ENCODE measurements around the gene ZNF132.

DNA sequence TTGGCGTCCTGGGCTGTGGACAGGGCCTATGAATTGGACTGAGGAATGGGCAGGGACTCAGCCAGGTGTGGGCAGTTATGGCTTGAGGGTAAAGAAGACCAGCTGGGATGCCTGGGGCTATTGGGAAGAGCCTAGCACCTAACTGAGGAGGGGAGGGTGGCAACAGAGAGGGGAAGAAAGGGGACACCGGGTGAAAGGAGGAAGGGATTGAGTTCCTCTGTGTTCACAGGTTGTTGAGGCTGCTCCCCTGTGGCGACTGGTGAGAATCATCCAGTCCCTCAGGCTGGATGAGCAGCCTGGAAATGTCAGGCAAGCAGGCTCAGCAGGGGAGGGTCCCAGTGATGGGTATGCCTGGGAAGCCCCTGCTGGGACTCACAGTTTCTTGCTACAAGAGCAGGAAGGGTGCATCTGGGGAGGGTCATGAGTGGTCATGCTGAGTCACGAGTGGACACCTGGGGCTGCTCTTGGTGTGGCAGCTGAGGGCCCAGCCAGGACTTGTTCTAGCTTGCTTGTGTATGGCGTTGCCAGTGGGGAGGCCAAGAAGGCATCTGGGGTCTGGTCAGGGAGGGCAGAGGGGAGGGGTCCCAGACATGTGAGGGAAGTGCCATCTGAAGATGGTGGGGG is 28.4 kb upstream of the ZNF132 start:
- TF ChIP-seq, protein P1, sequence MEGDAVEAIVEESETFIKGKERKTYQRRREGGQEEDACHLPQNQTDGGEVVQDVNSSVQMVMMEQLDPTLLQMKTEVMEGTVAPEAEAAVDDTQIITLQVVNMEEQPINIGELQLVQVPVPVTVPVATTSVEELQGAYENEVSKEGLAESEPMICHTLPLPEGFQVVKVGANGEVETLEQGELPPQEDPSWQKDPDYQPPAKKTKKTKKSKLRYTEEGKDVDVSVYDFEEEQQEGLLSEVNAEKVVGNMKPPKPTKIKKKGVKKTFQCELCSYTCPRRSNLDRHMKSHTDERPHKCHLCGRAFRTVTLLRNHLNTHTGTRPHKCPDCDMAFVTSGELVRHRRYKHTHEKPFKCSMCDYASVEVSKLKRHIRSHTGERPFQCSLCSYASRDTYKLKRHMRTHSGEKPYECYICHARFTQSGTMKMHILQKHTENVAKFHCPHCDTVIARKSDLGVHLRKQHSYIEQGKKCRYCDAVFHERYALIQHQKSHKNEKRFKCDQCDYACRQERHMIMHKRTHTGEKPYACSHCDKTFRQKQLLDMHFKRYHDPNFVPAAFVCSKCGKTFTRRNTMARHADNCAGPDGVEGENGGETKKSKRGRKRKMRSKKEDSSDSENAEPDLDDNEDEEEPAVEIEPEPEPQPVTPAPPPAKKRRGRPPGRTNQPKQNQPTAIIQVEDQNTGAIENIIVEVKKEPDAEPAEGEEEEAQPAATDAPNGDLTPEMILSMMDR (IDR thresholded peaks at IDR 0.05; ENCODE audit: low read depth, low read length) = no peak
- TF ChIP-seq EZH2phosphoT487 (IDR thresholded peaks at IDR 0.05; ENCODE audit: low read depth) = no peak

Data from OCI-LY3 (cell line).